Liver (tissue), 9 donors: ENCODE results near the gene WLS. TPM values are rescaled to one million over a fixed set of nuclear protein-coding genes. Genes with fewer than 3 reads are reported as not detected.
A peak's percentile ranks its signal among the peaks of the same experiment; 100 is the strongest.

ENCODE experiments used
- DNase-seq: peaks from one replicate; pipeline ENCODE4 v3.0.0-alpha.2; 2017; ENCODE audit warnings: low spot score
- H3K27ac ChIP-seq, 2 donors: one replicate each; pipeline ENCODE4 v1.7.0; 2013; ENCODE audit warnings: inconsistent platforms in 2 of 2, low read length in 2 of 2, control low read depth in 1 of 2, low read depth in 1 of 2, mild to moderate bottlenecking in 1 of 2
- H3K27me3 ChIP-seq, 4 donors: one replicate each; pipeline versions ENCODE4 v1.6.1 to v1.7.0; 2013; ENCODE audit warnings: low read length in 3 of 4, inconsistent platforms in 1 of 4, mild to moderate bottlenecking in 1 of 4, moderate library complexity in 1 of 4; ENCODE audit not compliant: control insufficient read depth in 4 of 4, insufficient read depth in 4 of 4
- H3K36me3 ChIP-seq, 4 donors: one replicate each; pipeline versions ENCODE4 v1.6.1 to v1.7.0; 2013; ENCODE audit warnings: low read length in 3 of 4, mild to moderate bottlenecking in 3 of 4, low read depth in 1 of 4, moderate library complexity in 1 of 4; ENCODE audit not compliant: control insufficient read depth in 4 of 4, insufficient read depth in 3 of 4
- H3K4me1 ChIP-seq, 4 donors: one replicate each; pipeline versions ENCODE4 v1.6.1 to v1.7.0; 2013; ENCODE audit warnings: low read length in 3 of 4, mild to moderate bottlenecking in 3 of 4, moderate library complexity in 1 of 4; ENCODE audit not compliant: control insufficient read depth in 4 of 4, insufficient read depth in 4 of 4
- H3K4me3 ChIP-seq, 3 donors: one replicate each; pipeline versions ENCODE4 v1.6.1 to v1.7.0; 2013; ENCODE audit warnings: low read length in 3 of 3, control low read depth in 1 of 3, low read depth in 1 of 3, mild to moderate bottlenecking in 1 of 3
- H3K9ac ChIP-seq, 2 donors: one replicate each; pipeline ENCODE4 v1.7.0; 2013; ENCODE audit warnings: low read length in 2 of 2, mild to moderate bottlenecking in 2 of 2, moderate library complexity in 2 of 2, control low read depth in 1 of 2, low read depth in 1 of 2
- H3K9me3 ChIP-seq, 4 donors: one replicate each; pipeline versions ENCODE4 v1.6.1 to v1.7.0; 2013; ENCODE audit warnings: low read length in 3 of 4; ENCODE audit not compliant: control insufficient read depth in 4 of 4
- EGR1 ChIP-seq, 2 donors: IDR thresholded peaks; 2 replicates each; pipeline ENCODE4 v1.6.1; 2016 to 2018; ENCODE audit warnings: antibody characterized with exemption in 2 of 2, low read depth in 2 of 2
- FOXA2 ChIP-seq: IDR thresholded peaks from 2 replicates; pipeline ENCODE4 v1.6.1; 2016; ENCODE audit warnings: antibody characterized with exemption
- GABPA ChIP-seq, 2 donors: IDR thresholded peaks in 1 of 2; conservative IDR thresholded peaks in 1 of 2; 2 replicates each; pipeline ENCODE4 v1.6.1; 2016; ENCODE audit warnings: antibody characterized with exemption in 2 of 2, mild to moderate bottlenecking in 1 of 2, moderate library complexity in 1 of 2
- HNF4A ChIP-seq, 2 donors: conservative IDR thresholded peaks; 2 replicates each; pipeline ENCODE4 v1.6.1; 2016; ENCODE audit warnings: antibody characterized with exemption in 2 of 2, mild to moderate bottlenecking in 2 of 2
- HNF4G ChIP-seq: IDR thresholded peaks from 2 replicates; pipeline ENCODE4 v1.6.1; 2016; ENCODE audit warnings: antibody characterized with exemption
- JUND ChIP-seq, 2 donors: IDR thresholded peaks; 2 replicates each; pipeline ENCODE4 v1.6.1; 2016; ENCODE audit warnings: antibody characterized with exemption in 2 of 2
- NR2F2 ChIP-seq: IDR thresholded peaks from 2 replicates; pipeline ENCODE4 v1.6.1; 2016; ENCODE audit warnings: antibody characterized with exemption
- RAD21 ChIP-seq, 2 donors: IDR thresholded peaks; 2 replicates each; pipeline ENCODE4 v1.6.1; 2016; ENCODE audit warnings: antibody characterized with exemption in 2 of 2, mild to moderate bottlenecking in 2 of 2
- REST ChIP-seq: IDR thresholded peaks from 2 replicates; pipeline ENCODE4 v1.6.1; 2016; ENCODE audit warnings: antibody characterized with exemption, mild to moderate bottlenecking
- RXRA ChIP-seq, 2 donors: IDR thresholded peaks; 2 replicates each; pipeline ENCODE4 v1.6.1; 2017 to 2018; ENCODE audit warnings: antibody characterized with exemption in 2 of 2, mild to moderate bottlenecking in 1 of 2
- SP1 ChIP-seq: IDR thresholded peaks from 2 replicates; pipeline ENCODE4 v1.6.1; 2018; ENCODE audit warnings: antibody characterized with exemption, mild to moderate bottlenecking
- TAF1 ChIP-seq: conservative IDR thresholded peaks from 2 replicates; pipeline ENCODE4 v1.6.1; 2016; ENCODE audit warnings: antibody characterized with exemption, mild to moderate bottlenecking
- YY1 ChIP-seq: IDR thresholded peaks from 2 replicates; pipeline ENCODE4 v1.6.1; 2016; ENCODE audit warnings: antibody characterized with exemption, mild to moderate bottlenecking
- WGBS: extraction: QIAGEN DNeasy Blood & Tissue Kit; methylation state at CpG from one replicate; pipeline ENCODE4 v1.1.7; 2013; 5-methylcytosine and 5-hydroxymethylcytosine counted together
- polyA plus RNA-seq, 2 donors: library from polyadenylated mRNA; stranded (reverse) in 1 of 2; unstranded in 1 of 2; fragments of 200-250 nt in 1 of 2; fragments of >200 nt in 1 of 2; fragmentation: Nextera tagmentation in 1 of 2; extraction: Ambion mirVana in 1 of 2; gene quantifications; one replicate each; pipeline versions ENCODE4 v1.2.1 to v1.2.3, GENCODE V29; 2013 to 2015
- total RNA-seq, 2 donors: library from RNA; depleted of rRNA; stranded (reverse); fragments of >200 nt; gene quantifications; one replicate each; pipeline ENCODE4 v1.2.3, GENCODE V29; 2014
- TF ChIP-seq, protein P1 (sequence below): fragments of 150-350 bp; IDR thresholded peaks from 2 replicates; pipeline ENCODE4 v1.5.1; 2017; ENCODE audit warnings: improper control_type of control experiment, low read depth, low read length; ENCODE audit not compliant: missing input control
- donor health status: healthy.
- donor health status: healthy.
- donor health status: healthy.
- donor health status: healthy.
- donor health status: healthy.

WLS gene
- total and polyA plus RNA-seq, 4 donors: 3.2 to 12.5 (median 7.7) TPM

DNA sequence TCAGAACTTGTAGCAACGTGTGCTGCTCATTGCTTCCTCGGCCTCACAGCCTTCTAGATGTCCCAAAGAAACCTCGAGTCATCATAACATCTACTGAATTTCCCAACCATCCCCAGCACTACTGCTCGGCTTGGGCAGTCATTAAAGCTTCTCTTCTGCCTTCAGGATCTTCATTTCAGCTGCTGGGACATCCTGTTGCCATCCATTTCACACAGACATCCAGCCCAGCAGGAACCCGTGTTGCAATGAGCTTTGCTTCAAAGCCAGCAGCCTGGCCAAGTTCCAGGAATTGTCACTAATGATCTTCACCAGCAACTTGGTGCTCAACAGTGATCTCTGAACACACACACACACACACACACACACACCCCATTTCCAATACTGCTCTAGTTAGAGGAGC, 18.5 kb downstream of the WLS start:
- H3K9ac ChIP-seq: no peak overlapping the region
- no peak for DNase-seq
- 65% methylated on average over 5 of the region's 5 CpGs for WGBS
- peaks cover 0 to 7% (median 3%) of the 10 kb centered on the region in 4 donors for H3K4me1 ChIP-seq
- no peaks in the 10 kb centered on the region for H3K9me3 ChIP-seq
- no peaks in the 10 kb centered on the region for H3K36me3 ChIP-seq
- TF ChIP-seq GABPA (IDR thresholded peaks at IDR 0.05 in 1 of 2, conservative IDR thresholded peaks at IDR 0.05 in 1 of 2) (peak in 1 of 2 donors; percentile 20), RXRA (IDR thresholded peaks at IDR 0.05) (peak in 1 of 2 donors; percentile 21), YY1 (peak; percentile 71), RAD21 (IDR thresholded peaks at IDR 0.05) (peak; percentile 18 to 50), SP1 (peak; percentile 42), TAF1 (no peak), REST (no peak), JUND (IDR thresholded peaks at IDR 0.05) (peak in 1 of 2 donors; percentile 7), HNF4A (conservative IDR thresholded peaks at IDR 0.05) (peak; percentile 30 to 35)
- H3K27ac ChIP-seq: no peak overlapping the region
- no peaks in the 10 kb centered on the region for H3K27me3 ChIP-seq
- no peak overlapping the region for H3K4me3 ChIP-seq

DNA sequence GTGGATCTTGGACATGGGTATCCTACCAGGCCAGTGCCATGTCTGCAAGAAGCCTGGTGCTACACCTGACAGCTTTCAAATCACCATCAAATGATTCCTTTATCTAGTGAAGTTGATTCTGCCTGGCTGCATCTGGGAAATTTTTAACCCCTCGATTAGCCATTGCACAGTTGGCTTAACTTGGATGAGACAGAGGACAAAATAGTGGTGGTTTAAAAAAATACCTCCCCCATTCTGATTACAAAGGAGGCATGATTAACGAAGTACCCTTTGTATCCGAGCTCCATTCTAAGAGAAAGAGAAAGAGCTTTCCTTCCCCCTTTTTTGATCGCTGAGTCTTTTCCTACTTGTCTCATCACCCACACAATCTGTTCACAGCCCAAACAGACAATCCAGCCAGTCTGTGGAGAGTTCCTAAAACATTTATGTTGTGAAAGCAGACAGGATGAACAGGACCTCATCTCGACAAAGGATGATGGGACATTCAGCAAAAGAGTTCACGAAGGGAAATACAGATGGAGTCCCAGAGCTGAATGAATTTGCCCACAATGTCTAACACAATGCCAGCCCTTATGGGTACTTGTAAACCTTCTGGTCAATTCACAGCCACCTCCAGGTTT, 20.5 kb downstream of the WLS start:
- 89% methylated on average over 6 of the region's 6 CpGs for WGBS
- no peak overlapping the region for H3K4me3 ChIP-seq
- TF ChIP-seq REST: no peak

DNA sequence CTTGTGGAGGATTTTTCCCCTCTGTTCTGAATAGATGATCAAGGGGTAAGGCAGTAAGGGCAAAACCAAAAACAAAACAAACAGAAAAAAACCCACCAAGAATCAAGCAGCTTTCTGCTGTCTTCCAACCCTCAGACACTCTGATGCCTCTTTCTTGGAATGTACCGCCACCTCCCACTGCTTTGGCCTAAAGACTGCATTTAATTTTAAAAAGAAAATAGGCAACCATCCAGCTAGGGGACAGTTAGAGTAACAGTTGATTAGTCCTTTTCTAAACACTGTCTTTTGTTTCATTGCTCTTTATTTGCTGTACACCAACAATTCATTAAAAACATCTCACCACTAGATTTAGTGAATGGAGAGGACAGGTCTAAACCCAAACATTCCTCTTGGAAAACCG, 21.5 kb downstream of the WLS start:
- DNase-seq: no peak
- no peak overlapping the region for H3K27ac ChIP-seq
- H3K9ac ChIP-seq: no peak overlapping the region
- H3K4me3 ChIP-seq: no peak overlapping the region
- H3K27me3 ChIP-seq: no peaks in the 10 kb centered on the region
- 89% methylated on average over 2 of the region's 2 CpGs for WGBS
- H3K36me3 ChIP-seq: no peaks in the 10 kb centered on the region
- no peak for TF ChIP-seq FOXA2
- TF ChIP-seq RAD21 (IDR thresholded peaks at IDR 0.05): no peak
- no peak for TF ChIP-seq EGR1 (IDR thresholded peaks at IDR 0.05; ENCODE audit: low read depth in 2 of 2)
- no peak for TF ChIP-seq JUND (IDR thresholded peaks at IDR 0.05)
- no peak for TF ChIP-seq NR2F2
- TF ChIP-seq YY1: no peak
- no peak for TF ChIP-seq HNF4G
- TF ChIP-seq RXRA (IDR thresholded peaks at IDR 0.05): no peak
- no peak for TF ChIP-seq REST
- TF ChIP-seq, protein P1, sequence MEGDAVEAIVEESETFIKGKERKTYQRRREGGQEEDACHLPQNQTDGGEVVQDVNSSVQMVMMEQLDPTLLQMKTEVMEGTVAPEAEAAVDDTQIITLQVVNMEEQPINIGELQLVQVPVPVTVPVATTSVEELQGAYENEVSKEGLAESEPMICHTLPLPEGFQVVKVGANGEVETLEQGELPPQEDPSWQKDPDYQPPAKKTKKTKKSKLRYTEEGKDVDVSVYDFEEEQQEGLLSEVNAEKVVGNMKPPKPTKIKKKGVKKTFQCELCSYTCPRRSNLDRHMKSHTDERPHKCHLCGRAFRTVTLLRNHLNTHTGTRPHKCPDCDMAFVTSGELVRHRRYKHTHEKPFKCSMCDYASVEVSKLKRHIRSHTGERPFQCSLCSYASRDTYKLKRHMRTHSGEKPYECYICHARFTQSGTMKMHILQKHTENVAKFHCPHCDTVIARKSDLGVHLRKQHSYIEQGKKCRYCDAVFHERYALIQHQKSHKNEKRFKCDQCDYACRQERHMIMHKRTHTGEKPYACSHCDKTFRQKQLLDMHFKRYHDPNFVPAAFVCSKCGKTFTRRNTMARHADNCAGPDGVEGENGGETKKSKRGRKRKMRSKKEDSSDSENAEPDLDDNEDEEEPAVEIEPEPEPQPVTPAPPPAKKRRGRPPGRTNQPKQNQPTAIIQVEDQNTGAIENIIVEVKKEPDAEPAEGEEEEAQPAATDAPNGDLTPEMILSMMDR: no peak
- peaks cover 0 to 4% (median 1%) of the 10 kb centered on the region in 4 donors for H3K4me1 ChIP-seq
- no peaks in the 10 kb centered on the region for H3K9me3 ChIP-seq

More for the DNA sequence above, 20.5 kb downstream of the WLS start:
- DNase-seq: no peak
- Histone ChIP-seq H3K9me3 (no peaks in the 10 kb centered on the region), H3K4me1 (peaks cover 0 to 4% (median 2%) of the 10 kb centered on the region in 4 donors), H3K36me3 (no peaks in the 10 kb centered on the region), H3K27ac (no peak overlapping the region), H3K27me3 (no peaks in the 10 kb centered on the region), H3K9ac (no peak overlapping the region)
